GM18951 (cell line): ENCODE results near the gene FSTL4.

Source experiments
- POLR2A ChIP-seq: IDR thresholded peaks from 4 replicates; pipeline ENCODE4 v1.6.1; 2011; ENCODE audit warnings: mild to moderate bottlenecking; ENCODE audit not compliant: insufficient read length, insufficient read depth; ENCODE audit errors: extremely low read depth
- in situ Hi-C: fragments of 300-500 bp; cut with MboI; formaldehyde crosslinking; loops from one replicate; pipeline ENCODE4 v1.12.0; 2022; ENCODE audit warnings: low sequenced_read_pairs, mixed read lengths, inconsistent platforms; ENCODE audit not compliant: unreplicated experiment

The FSTL4 gene

GRCh38 chr5:133321833-133322420, 290.4 kb downstream of the FSTL4 start:
- TF ChIP-seq POLR2A = no peak
- in situ Hi-C loops = no loop called here

- no peak for TF ChIP-seq POLR2A
- in situ Hi-C loops = no loop called here
Observed at GRCh38 chr5:133321286-133321832, 291.0 kb downstream of the FSTL4 start.

- in situ Hi-C loops = no loop called here
- TF ChIP-seq POLR2A = no peak
Observed at GRCh38 chr5:133319905-133320520, 292.3 kb downstream of the FSTL4 start.

GRCh38 chr5:133319244-133319643, 293.1 kb downstream of the FSTL4 start:
- in situ Hi-C loops = no loop called here
- TF ChIP-seq POLR2A = no peak

- in situ Hi-C loops = no loop called here
- no peak for TF ChIP-seq POLR2A
Observed at GRCh38 chr5:133317558-133317957, 294.8 kb downstream of the FSTL4 start.

- in situ Hi-C loops = no loop called here
- no peak for TF ChIP-seq POLR2A
Observed at GRCh38 chr5:133316346-133317343, 295.7 kb downstream of the FSTL4 start.

- in situ Hi-C loops = no loop called here
- no peak for TF ChIP-seq POLR2A
Observed at GRCh38 chr5:133314086-133314485, 298.3 kb downstream of the FSTL4 start.

- no peak for TF ChIP-seq POLR2A
- in situ Hi-C loops = no loop called here
Observed at GRCh38 chr5:133311176-133311575, 301.2 kb downstream of the FSTL4 start.

GRCh38 chr5:133309984-133310621, 302.2 kb downstream of the FSTL4 start:
- no peak for TF ChIP-seq POLR2A
- in situ Hi-C loops = no loop called here

GRCh38 chr5:133309166-133309795, 303.1 kb downstream of the FSTL4 start:
- in situ Hi-C loops = no loop called here
- no peak for TF ChIP-seq POLR2A

- in situ Hi-C loops = no loop called here
- TF ChIP-seq POLR2A = no peak
Observed at GRCh38 chr5:133307275-133307674, 305.1 kb downstream of the FSTL4 start.

- in situ Hi-C loops = no loop called here
- no peak for TF ChIP-seq POLR2A
Observed at GRCh38 chr5:133304707-133305216, 307.6 kb downstream of the FSTL4 start.
